GM20431 (cell line): ENCODE measurements around the gene RASGEF1C.

Experiments
- in situ Hi-C: fragments of 300-500 bp; cut with MseI, MboI; formaldehyde crosslinking; loops from one replicate; pipeline ENCODE4 v1.15.0; 2020; ENCODE audit warnings: low sequenced_read_pairs; ENCODE audit not compliant: unreplicated experiment

The RASGEF1C gene

GRCh38 chr5:180111273-180112002 lies 97.6 kb downstream of the RASGEF1C start:
- in situ Hi-C loops, result no loop called here

GRCh38 chr5:180109920-180110319 lies 99.1 kb downstream of the RASGEF1C start:
- in situ Hi-C loops, result no loop called here

- in situ Hi-C loops, result no loop called here
Measured at GRCh38 chr5:180107005-180107404, 102.0 kb downstream of the RASGEF1C start.

- in situ Hi-C loops, result no loop called here
Measured at GRCh38 chr5:180105827-180106312, 103.1 kb downstream of the RASGEF1C start.

GRCh38 chr5:180104168-180104530 lies 104.9 kb downstream of the RASGEF1C start:
- in situ Hi-C loops, result no loop called here

GRCh38 chr5:180103487-180104167 lies 105.4 kb downstream of the RASGEF1C start:
- in situ Hi-C loops, result no loop called here

GRCh38 chr5:180102636-180103035 lies 106.4 kb downstream of the RASGEF1C start:
- in situ Hi-C loops, result no loop called here

- in situ Hi-C loops, result no loop called here
Measured at GRCh38 chr5:180101451-180102105, 107.4 kb downstream of the RASGEF1C start.

GRCh38 chr5:180100621-180101450 lies 108.2 kb downstream of the RASGEF1C start:
- in situ Hi-C loops, result no loop called here

GRCh38 chr5:180099733-180100611 lies 109.0 kb downstream of the RASGEF1C start:
- in situ Hi-C loops, result no loop called here

- in situ Hi-C loops, result no loop called here
Measured at GRCh38 chr5:180098991-180099732, 109.8 kb downstream of the RASGEF1C start.

- in situ Hi-C loops, result no loop called here
Measured at GRCh38 chr5:180098526-180098925, 110.5 kb downstream of the RASGEF1C start.

- in situ Hi-C loops, result no loop called here
Measured at GRCh38 chr5:180097926-180098325, 111.1 kb downstream of the RASGEF1C start.

- in situ Hi-C loops, result no loop called here
Measured at GRCh38 chr5:180097163-180097894, 111.7 kb downstream of the RASGEF1C start.

GRCh38 chr5:180096616-180097015 lies 112.4 kb downstream of the RASGEF1C start:
- in situ Hi-C loops, result no loop called here

GRCh38 chr5:180095545-180095944 lies 113.5 kb downstream of the RASGEF1C start:
- in situ Hi-C loops, result no loop called here

- in situ Hi-C loops, result no loop called here
Measured at GRCh38 chr5:180093651-180094382, 115.2 kb downstream of the RASGEF1C start.
